ENCODE data around the gene PLCB1. TPM values are rescaled to one million over a fixed set of nuclear protein-coding genes. Genes with fewer than 3 reads are reported as not detected.

The PLCB1 gene
- total RNA-seq, 1 experiment from 2014 or later: 11.3 TPM

- H3K4me3 Mint-ChIP-seq: no peak overlapping the region
- DNase-seq (ENCODE audit: low spot score) (no peak), ATAC-seq (no peak)
- no peaks in the 10 kb centered on the region for H3K36me3 Mint-ChIP-seq
- TF ChIP-seq FOXP1 (CRISPR knock-in tag; IDR thresholded peaks at IDR 0.05; ENCODE audit: borderline replicate concordance) (no peak), TCF7 (CRISPR knock-in tag; IDR thresholded peaks at IDR 0.05; ENCODE audit: low read depth) (no peak)
- ChIA-PET CTCF (interaction anchor here (1.8 kb wide), 1 partner anchor 9 kb away, joined by 6 read pairs; no protein-coding TSS in a partner anchor), POLR2A (no interaction called here)
- peaks cover 18% of the 10 kb centered on the region for H3K4me1 Mint-ChIP-seq
- H3K27ac Mint-ChIP-seq: no peak overlapping the region
- H3K9me3 Mint-ChIP-seq: no peaks in the 10 kb centered on the region
- no peaks in the 10 kb centered on the region for H3K27me3 Mint-ChIP-seq (ENCODE audit: low read depth)
Measured at GRCh38 chr20:8526610-8527009, 394.5 kb downstream of the PLCB1 start.

GRCh38 chr20:8527998-8528723 lies 396.1 kb downstream of the PLCB1 start:
- CTCF ChIA-PET: no interaction called here
- H3K4me1 Mint-ChIP-seq: peaks cover 12% of the 10 kb centered on the region
- ATAC-seq: no peak

GRCh38 chr20:8530022-8530421 lies 398.0 kb downstream of the PLCB1 start:
- Mint-ChIP-seq H3K27me3 (ENCODE audit: low read depth) (no peaks in the 10 kb centered on the region), H3K36me3 (no peaks in the 10 kb centered on the region), H3K9me3 (no peaks in the 10 kb centered on the region), H3K4me3 (no peak overlapping the region), H3K4me1 (peaks cover 10% of the 10 kb centered on the region), H3K27ac (no peak overlapping the region)
- ATAC-seq (no peak), DNase-seq (ENCODE audit: low spot score) (no peak)
- POLR2A ChIA-PET: no interaction called here
- CTCF ChIA-PET: no interaction called here
- TF ChIP-seq TP53 (CRISPR knock-in tag; IDR thresholded peaks at IDR 0.05) (no peak), SMAD3 (CRISPR knock-in tag; IDR thresholded peaks at IDR 0.05; ENCODE audit: borderline replicate concordance) (no peak), NR2C2 (CRISPR knock-in tag; IDR thresholded peaks at IDR 0.05) (no peak), CTCF (IDR thresholded peaks at IDR 0.05) (no peak), ZNF512 (CRISPR knock-in tag; IDR thresholded peaks at IDR 0.05; ENCODE audit: borderline replicate concordance) (no peak)

More at GRCh38 chr20:8527998-8528723, 396.1 kb downstream of the PLCB1 start:
- Mint-ChIP-seq H3K27me3 (ENCODE audit: low read depth) (no peaks in the 10 kb centered on the region), H3K27ac (no peak overlapping the region), H3K4me3 (no peak overlapping the region), H3K36me3 (no peaks in the 10 kb centered on the region), H3K9me3 (no peaks in the 10 kb centered on the region)
- no peak for DNase-seq (ENCODE audit: low spot score)
- no peak for TF ChIP-seq ZNF281 (CRISPR knock-in tag; IDR thresholded peaks at IDR 0.05)
- no peak for TF ChIP-seq OVOL2 (CRISPR knock-in tag; IDR thresholded peaks at IDR 0.05; ENCODE audit: borderline replicate concordance)
- POLR2A ChIA-PET: no interaction called here

GRCh38 chr20:8532169-8532568 lies 400.1 kb downstream of the PLCB1 start:
- Mint-ChIP-seq H3K4me3 (no peak overlapping the region), H3K9me3 (no peaks in the 10 kb centered on the region), H3K27me3 (ENCODE audit: low read depth) (no peaks in the 10 kb centered on the region), H3K4me1 (peaks cover 10% of the 10 kb centered on the region), H3K27ac (no peak overlapping the region), H3K36me3 (no peaks in the 10 kb centered on the region)
- TF ChIP-seq RORB (CRISPR knock-in tag; IDR thresholded peaks at IDR 0.05) (no peak), TEAD4 (CRISPR knock-in tag; IDR thresholded peaks at IDR 0.05) (no peak), GABPB1 (CRISPR knock-in tag; IDR thresholded peaks at IDR 0.05) (no peak), ZNF281 (CRISPR knock-in tag; IDR thresholded peaks at IDR 0.05) (no peak), PRDM15 (CRISPR knock-in tag; IDR thresholded peaks at IDR 0.05) (no peak)
- DNase-seq (ENCODE audit: low spot score): no peak
- ATAC-seq: no peak
- ChIA-PET CTCF (no interaction called here), POLR2A (no interaction called here)

Measured in WTC11 (cell line).